ENCODE data around the gene STX5.
"Not testable (repeated sequence)": the region's sequence is repeated elsewhere in the genome, so short reads cannot be mapped to it uniquely, and the experiment has no call there.

The STX5 gene

DNA sequence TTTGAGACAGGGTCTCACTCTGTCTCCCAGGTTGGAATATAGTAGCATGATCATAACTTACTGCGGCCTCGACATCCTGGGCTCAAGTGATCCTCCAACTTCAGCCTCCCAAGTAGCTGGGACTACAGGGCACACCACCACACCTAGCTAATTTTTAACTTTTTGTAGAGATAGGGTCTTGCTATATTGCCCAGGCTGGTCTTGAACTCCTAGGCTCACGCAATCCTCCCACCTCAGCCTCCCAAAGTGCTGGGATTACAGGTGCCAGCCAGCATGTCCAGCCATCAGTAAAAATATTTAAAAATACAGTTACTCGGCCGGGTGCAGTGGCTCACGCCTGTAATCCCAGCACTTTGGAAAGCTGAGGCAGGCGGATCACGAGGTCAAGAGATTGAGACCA is 3.7 kb downstream of the STX5 start:
- not testable (repeated sequence) for DNase-seq

DNA sequence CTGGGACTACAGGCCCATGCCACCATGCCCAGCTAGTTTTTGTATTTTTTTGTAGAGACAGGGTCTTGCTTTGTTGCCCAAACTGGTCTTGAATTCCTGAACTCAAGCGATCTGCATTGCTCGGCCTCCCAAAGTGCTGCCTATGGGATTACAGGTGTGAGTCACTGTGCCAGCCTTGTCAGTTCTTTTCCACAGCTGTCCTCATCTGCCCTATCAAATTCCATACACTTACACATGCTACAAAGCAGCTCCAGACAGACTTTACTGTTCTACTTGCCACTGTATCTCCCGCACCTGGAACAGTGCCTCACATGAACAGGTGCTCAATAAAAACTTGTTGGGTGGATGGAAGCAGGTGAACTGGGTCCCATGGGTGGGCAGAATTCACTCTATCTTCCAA is 8.2 kb downstream of the STX5 start:
- no peak for DNase-seq

- no peak for DNase-seq
Observed at GRCh38 chr11:62817129-62817528, 14.7 kb downstream of the STX5 start.

GRCh38 chr11:62816557-62816956 is 15.3 kb downstream of the STX5 start:
- DNase-seq = no peak

GRCh38 chr11:62811659-62812058 is 20.2 kb downstream of the STX5 start:
- no peak for DNase-seq

GRCh38 chr11:62810748-62811147 is 21.1 kb downstream of the STX5 start:
- DNase-seq = no peak

DNA sequence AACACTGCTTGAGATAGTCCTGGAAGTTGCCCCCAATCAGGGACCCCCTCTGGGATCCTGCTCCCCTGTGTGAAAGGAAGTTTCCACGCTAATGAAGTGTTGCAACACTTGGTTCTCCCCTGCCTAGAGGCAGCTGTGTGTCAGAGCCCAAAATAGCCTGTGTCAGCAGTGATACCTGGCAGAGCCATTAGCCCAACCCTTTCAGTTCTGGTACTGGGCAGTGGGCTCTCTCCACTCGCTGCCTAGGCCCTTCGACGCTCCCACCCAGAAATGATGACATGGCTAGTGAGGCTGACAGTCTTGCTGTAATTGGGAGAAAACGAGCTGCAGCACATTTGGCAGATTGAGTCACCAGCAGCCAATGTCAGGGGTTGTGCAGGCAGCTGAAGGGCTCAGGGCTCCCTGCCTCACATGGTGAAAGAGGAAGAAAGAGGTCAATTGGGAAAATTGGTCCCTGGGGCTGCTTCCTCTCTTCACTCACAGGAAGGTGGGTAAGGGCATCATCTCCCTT is 25.2 kb downstream of the STX5 start:
- no peak for DNase-seq

DNA sequence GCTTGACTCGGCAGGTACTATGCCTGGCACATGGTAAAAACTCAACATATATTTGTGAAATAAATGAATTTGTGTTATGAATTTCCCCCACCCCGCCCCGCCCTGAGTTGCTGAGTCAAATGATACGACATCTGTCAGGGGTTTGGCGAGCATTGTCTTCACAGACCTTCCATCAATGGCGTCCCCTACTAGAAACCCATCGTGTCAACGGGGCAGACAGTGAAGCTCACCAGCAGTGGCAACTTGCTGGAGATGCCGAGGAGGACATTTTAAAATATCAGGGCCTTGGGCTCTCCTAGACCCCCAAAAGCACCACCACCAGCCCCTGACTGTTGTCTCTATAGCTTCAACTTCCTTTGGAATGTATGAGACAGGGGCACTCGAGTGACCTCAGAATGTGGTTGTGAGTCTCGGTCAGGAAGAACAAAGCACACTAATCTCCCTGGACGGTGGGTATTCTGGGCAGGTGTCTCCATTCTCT is 25.9 kb downstream of the STX5 start:
- DNase-seq = no peak

- DNase-seq = peak; percentile 98
Observed at GRCh38 chr11:62805076-62805892, 26.6 kb downstream of the STX5 start, which contains the start of gene NXF1. NXF1 (minus strand) TSS chr11:62805440; CDS start chr11:62805356, 84 bp downstream.

DNA sequence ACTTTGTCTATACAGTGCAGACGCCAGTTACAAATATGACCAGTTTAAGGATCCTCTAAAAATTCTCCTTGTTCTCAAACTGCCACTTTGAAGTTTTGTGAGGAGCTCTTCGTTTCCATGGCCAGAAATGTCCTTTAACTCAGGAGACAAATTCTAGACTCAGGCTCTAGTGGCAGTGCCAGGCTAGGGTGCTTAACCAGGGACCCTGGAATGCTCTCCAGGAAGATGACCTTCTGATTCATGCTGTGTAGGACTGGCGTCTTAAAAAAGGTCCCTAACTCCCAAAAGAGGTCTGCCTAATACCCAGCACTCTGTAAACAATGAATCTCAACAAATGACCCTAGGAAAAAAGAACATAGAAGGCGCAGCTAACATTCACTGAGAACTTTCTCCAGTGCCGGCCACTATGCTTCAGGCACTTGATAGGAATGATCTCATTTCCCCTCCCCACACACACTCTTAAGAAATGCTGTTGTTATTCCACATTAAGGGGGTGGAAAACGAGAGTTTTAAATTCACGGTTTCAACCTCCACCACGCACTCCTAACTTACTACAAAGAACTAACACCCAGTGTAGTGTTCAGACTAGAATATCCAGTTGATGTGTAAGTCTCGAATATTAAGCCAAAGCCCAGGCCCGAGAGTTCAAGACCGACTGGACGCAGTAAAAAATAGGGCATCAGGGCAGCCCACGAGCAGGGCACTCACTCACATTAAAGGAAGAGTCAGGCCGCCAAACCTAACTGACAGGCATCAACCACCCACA is 27.4 kb downstream of the STX5 start:
- no peak for DNase-seq

GRCh38 chr11:62801071-62801470 is 30.8 kb downstream of the STX5 start:
- DNase-seq = no peak

GRCh38 chr11:62799486-62799885 is 32.4 kb downstream of the STX5 start:
- no peak for DNase-seq

GRCh38 chr11:62796281-62796680 is 35.6 kb downstream of the STX5 start:
- no peak for DNase-seq

GRCh38 chr11:62794201-62794775 is 37.6 kb downstream of the STX5 start:
- no peak for DNase-seq

- DNase-seq = no peak
Observed at GRCh38 chr11:62792202-62792575, 39.7 kb downstream of the STX5 start.

GRCh38 chr11:62791501-62792201 is 40.2 kb downstream of the STX5 start, which contains the start of gene TMEM223:
TMEM223 (minus strand) TSS chr11:62792006; CDS start chr11:62791994, 12 bp downstream.
- peak; percentile 81 for DNase-seq

DNA sequence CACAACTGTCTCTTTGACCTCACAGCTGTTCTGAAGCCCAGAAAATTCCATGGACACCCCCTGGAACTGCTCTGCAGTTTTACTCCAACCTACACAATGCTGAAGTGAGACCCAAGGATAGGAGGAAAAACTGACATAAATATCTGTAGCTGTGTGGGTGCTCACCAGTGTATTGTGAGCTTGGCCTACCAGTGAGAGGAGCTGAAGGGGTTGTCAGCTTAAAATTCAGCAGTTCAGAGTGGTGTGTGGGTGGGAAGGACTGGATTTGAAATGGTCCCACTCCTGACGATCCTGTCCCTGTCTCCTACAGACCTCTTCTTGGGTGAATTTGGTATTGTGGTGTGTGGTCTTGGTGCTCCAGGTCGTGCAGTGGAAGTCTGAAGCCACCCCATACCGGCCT is 42.3 kb downstream of the STX5 start:
- no peak for DNase-seq

- no peak for DNase-seq
Observed at GRCh38 chr11:62788991-62789390, 42.9 kb downstream of the STX5 start.

- DNase-seq = peak; percentile 97
Observed at GRCh38 chr11:62787005-62787759, 44.7 kb downstream of the STX5 start, which contains the start of gene TMEM179B. TMEM179B (plus strand) TSS chr11:62787402; CDS start chr11:62787432, 30 bp downstream.

GRCh38 chr11:62786318-62787004 is 45.4 kb downstream of the STX5 start:
- peak; percentile 80 for DNase-seq

DNA sequence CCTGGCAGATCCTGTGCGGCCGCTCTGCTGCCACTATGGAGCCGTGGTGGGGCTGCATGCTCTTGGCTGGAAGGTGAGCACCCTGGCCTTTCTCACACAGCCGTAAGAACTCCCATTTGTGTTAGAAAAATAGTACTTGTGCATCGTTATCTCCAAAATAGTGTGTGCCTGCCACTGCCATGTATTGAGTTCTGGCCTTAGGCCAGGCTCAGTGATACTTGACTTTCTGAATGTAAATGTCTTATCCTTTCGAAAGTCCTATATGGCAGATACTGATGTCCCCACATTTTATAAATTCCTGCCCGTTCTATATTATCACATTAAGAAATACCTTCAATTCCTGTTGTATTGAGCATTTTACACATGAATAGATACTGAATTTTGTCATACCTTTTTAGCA is 49.1 kb downstream of the STX5 start:
- no peak for DNase-seq

All from T1000 (cell line).